Activated CD8-positive, alpha-beta memory T cell treated with anti-CD3 and anti-CD28 coated beads, Interleukin-2, amount 50 U/mL, for 24 hours (primary cell): Measurements from ENCODE around the gene LELP1.
"Not testable (repeated sequence)": the region's sequence is repeated elsewhere in the genome, so short reads cannot be mapped to it uniquely, and the experiment has no call there.

Source experiments
- DNase-seq: peaks from one replicate; pipeline ENCODE4 v3.0.0-alpha.2; 2020; ENCODE audit errors: extremely low read depth

Gene LELP1

GRCh38 chr1:153229076-153229829 lies 26.0 kb downstream of the LELP1 start:
- DNase-seq = not testable (repeated sequence)

GRCh38 chr1:153231363-153231762 lies 28.1 kb downstream of the LELP1 start:
- no peak for DNase-seq

DNA sequence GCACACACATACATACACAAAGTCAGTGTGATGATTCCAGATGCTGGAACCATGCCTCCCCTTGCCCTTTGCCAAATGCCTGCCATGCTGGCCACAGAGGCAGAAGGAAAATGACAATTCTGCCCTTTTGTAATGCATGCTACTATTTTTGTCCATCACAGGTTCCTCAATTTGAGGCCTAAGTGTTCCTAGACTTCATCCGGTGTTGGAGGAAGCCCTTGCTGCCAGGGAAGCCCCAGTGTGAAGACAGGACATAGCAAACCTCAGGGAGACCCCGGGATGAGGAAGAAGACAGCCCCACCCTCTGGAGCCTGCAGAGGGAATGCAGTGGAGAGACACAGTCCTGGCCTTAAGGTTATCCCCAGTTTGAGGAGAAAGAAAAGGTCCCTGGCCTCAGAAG lies 28.6 kb downstream of the LELP1 start:
- DNase-seq = no peak

DNA sequence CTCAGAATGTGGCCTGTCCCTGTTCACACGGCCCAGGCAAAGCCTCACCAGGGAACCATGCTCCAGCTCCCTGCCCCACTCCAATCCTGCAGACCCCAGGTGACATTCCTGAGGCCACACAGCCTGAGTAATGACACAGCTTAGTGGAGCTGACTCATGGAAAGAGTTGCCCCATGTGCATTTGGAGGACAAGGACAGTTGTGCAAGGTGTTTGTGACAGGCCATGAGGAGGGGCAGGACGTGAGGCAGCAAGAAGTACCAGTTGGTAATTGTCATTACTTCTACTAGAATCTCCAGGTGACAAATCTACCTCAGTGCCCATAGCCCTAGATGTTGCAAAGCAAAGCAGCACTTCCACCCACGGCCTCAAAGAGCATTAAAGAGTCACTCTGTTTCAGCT lies 29.3 kb downstream of the LELP1 start:
- DNase-seq = no peak

- no peak for DNase-seq
These were observed 30.2 kb downstream of the LELP1 start for GRCh38 chr1:153233448-153233847.

DNA sequence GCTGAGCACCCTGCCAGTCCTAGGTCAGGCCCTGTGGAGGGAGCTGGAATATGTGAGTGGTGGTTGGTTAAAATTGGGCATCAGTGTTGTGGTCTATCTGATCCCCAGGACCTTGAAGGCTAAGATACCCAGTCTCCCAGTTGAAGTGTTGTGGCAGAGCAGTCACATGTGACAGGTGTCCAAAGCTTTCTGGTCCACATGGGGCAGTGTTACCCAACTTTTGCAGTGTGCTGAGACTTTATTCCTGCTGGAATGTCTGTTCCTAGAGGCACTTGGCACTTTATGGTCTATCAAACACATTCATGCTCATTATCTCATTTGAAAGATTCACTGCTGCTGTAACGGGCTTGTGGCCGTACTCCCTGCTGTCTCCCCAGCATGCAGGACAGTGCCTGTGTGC lies 35.3 kb downstream of the LELP1 start:
- no peak for DNase-seq

DNA sequence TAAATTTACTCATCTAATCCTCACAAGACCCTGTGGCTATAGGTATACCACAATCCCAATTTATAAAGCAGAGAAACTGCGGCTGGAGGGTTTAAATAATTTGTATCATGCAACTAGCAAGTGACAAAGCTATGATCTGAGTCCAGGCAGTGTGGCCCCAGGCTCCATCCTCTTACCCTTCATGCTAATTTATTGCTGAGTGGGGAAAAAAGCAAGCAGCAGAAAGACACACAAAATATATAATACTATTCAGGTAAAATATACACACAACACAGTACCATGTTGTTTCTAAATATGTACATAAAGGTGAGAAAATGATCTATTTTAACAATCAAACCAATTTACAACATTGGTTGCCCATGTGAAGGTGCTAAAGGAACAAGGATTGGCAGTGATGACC lies 38.9 kb downstream of the LELP1 start:
- DNase-seq = no peak

GRCh38 chr1:153245466-153245865 lies 42.2 kb downstream of the LELP1 start:
- DNase-seq = no peak

- DNase-seq = no peak
These were observed 42.8 kb downstream of the LELP1 start for GRCh38 chr1:153246018-153246417.

DNA sequence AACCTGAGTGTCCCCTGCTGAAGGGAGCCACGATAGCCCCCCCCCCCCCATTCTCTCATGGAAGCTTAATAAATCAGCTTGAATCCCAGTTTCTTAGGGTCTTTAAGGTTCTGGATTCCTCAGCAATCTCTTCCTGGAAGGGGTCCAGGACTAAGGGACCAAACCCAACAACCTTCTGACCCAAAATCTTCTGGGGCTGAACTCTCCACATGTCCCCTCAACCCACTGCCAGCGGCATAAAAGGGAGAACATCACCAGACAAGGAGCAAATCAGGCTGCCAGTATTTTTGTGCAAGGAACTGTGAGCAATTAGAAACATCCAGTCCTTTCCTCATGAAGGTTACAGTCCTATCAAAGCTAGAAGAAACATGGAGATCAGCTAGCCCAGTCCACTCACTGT lies 43.6 kb downstream of the LELP1 start:
- no peak for DNase-seq

GRCh38 chr1:153248176-153248879 lies 45.1 kb downstream of the LELP1 start:
- DNase-seq = no peak

GRCh38 chr1:153250166-153250565 lies 46.9 kb downstream of the LELP1 start:
- no peak for DNase-seq

DNA sequence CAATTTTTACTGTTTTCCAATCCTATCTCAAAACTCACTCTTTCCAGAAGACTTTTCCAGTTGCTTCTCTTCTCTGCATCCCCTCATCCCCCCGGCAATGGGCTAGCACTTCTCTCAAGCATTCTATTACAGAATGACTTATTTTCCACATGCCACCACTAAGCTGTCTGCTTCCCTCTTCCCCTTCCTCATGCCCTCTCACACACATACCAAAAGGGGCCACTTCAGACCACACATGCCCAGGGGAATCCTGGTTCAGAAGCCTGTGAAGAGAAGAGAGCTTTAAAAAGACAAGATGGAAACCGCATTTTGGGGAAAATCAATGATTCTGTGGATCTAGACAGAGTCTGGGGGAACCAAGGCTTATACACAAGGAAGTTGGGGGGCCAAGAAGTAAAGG lies 47.9 kb downstream of the LELP1 start:
- DNase-seq = no peak

DNA sequence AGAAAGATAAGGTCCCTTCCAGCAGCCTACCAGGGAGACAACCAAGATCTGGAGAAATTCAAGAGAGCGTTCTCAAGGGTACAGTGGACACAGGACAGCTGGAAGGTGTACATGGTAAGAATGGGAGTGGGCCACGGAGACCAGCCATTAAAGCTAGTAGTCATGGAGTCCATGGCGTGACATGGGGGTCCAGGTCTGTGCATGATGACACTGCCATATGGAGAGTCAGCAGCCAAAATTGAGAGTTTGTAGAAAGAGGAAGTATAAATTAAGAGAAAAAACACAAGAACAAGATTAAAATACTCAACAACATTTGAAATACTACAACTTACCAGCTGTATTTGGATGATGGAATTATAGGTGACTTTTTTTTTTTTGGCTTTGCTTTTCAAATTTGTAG lies 48.3 kb downstream of the LELP1 start:
- DNase-seq = no peak

GRCh38 chr1:153251988-153252387 lies 48.8 kb downstream of the LELP1 start:
- no peak for DNase-seq

- no peak for DNase-seq
These were observed 49.8 kb downstream of the LELP1 start for GRCh38 chr1:153253076-153253475.

DNA sequence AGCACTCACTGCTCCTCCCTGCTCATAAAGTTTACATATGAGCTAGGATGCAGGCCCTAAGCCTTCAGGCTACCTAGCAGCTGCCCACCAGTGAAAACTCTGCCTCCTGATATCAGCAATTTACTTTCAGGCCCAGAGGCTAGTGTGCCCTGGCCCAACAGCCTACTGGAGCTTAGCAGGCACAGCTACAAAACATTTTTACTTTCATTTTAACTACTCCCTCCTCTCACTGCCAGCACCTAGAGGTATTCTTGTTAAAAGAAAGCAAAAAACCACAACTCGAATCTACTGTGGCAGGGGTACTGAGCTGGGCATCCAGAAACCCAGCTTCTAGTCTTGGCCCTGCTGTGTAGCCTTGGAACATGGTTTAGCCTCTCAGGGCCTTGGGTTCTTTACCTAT lies 50.5 kb downstream of the LELP1 start:
- no peak for DNase-seq
